HG02642 (cell line): Measurements from ENCODE around the gene ADGRG1.

Experiments used
- ATAC-seq: cut with Tn5 transposase; IDR thresholded peaks from one replicate; pipeline ENCODE4 v1.9.1; 2021; ENCODE audit warnings: mild to moderate bottlenecking; ENCODE audit not compliant: unreplicated experiment, poor library complexity

ADGRG1 gene

DNA sequence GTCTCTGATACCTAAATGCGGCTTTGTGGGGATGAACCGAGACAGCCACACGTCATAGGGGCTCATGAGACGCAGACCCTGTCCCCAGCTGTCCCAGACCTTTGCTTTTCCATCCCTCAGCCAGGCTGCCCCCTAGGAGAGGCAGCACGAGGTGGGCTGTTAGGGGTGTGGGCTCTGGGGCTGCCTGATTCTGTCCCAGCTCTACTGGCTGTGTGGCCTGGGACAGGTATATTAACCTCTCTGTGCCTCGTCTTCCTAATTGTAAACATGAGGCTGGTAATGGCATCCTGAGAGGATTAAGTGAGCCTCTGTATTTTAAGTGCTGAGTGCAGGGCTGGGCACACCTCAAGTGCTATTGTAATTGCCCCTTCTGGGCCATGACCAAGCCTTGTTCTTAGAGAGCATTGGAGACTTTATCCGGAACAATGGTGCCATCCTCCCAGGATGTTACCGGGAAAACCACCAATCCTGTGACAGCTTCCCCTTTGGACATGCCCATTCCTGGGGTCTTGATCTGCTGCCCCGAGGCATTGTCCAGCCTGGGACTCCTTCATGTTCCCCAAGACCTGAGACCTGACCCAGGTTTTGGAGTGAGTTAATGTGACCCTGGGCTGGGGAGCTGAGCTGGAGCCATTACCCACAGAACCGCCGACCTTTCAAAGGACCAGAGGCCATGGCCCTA is 5.1 kb downstream of the ADGRG1 start:
- no peak for ATAC-seq

DNA sequence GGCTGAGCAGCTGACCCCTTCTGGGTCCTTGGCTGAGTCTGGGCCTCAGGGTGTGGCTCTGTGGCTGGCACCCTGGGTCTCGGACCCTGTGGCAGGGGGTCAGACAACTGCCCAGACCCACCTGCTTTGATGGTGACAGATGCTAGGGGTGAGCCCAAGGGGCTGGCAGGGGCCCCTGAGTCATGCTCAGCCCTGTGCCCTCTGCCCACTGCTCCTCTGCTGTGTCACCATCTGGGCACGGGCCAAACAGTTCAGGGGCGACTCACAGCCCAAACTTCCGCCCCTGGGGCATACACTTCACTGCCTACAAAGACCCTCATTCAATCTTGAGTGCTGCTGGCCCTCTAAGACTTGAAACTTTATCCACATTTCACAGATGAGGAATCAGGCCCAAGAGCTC is 5.7 kb downstream of the ADGRG1 start:
- ATAC-seq, result no peak

DNA sequence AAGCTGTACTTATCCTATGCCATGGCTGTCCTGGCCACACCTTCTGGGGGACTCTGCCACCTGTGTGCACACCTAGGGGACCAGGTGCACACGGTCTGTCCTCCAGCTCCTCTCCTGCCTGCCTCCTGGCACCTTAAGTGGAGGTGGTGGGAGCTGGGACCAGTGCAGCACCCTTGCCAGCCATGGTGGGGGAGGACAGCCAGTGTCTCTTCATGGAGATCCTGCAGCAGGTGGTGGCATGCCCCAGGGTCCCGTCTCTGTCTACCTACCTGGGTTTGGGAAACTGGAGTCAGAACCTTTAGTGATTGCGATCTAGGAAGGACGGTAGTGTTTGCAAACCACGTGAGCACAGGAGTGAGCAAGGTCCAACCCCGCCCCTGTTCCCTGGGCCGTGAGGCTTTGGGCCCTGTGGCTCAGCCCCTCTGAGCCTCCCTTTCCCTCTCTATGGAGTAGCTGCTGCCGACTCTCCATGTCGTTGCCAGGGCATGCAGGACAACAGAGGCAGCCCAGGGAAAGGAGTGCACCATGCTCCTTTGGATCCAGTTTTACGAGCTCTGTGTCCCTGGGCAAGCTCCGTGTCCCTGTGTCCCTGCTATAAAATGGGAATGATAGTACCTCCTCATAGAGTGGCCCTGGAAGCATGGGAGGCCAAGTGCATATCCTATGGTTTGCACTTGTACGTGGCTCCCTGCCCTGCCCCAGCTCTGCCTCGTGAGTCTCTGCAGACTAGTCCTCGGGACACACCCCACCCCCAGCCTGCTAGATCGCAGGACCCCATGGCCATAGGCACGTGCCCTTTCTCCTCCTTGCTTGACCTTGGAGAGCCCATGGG is 7.1 kb downstream of the ADGRG1 start:
- no peak for ATAC-seq

DNA sequence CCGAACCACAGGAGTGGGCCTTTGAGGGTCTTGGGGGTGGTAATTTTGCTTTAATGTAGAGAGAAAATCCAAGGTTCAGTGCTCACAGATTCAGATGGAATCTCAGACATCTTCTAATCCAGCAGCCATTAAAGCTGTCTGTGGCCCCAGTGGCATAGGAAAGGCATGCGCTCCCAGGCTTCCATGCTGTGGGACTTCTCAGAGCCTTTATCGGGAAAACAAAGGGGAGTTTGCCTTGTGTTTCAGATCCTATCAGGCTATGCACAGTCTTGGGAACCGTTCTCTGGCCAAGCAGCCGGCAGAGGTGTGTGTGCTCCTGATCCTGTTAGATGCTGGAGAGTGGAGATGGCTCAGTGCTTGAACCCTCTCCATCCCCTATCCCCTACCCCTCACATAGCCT is 7.8 kb downstream of the ADGRG1 start:
- ATAC-seq, result no peak

DNA sequence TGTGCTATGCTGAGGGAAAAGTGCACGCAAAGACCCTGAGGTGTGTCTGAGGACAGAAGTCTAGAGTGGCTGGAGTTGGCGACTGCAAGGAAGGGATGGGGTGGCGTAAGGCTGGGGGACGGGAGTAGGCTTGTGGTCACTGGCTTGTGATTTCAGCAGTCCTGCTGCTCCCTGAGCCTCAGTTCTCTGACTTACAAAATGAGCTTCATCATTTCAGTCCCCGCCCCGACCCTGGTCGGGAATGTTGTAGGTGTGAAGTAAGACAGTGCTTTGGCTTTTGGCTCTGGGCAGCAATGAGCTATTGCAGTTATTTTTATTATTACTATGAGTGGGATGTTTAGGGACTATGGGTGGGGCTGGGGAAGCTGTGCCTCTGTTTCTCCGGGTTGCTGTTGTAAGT is 8.6 kb downstream of the ADGRG1 start:
- no peak for ATAC-seq

DNA sequence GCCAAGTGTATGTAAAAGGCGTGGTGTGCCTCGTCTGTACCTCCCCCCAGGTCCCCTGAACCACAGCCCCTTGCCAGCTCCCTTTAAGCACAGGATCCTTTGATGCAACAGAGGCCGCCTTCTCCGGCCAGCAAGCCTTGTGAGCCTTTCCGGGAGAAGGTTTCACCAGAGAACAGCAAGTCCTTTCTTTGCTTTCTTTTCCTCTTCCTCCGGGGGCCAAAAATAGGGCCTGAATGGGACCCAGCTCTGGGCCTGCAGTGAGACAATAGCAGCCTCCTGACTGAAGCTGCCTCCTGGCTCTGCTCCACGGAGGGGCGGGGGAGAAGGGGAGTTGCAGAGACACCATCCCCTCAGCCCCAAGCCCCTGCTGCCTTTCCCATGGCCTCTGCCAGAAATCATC is 9.0 kb downstream of the ADGRG1 start:
- ATAC-seq, result no peak

DNA sequence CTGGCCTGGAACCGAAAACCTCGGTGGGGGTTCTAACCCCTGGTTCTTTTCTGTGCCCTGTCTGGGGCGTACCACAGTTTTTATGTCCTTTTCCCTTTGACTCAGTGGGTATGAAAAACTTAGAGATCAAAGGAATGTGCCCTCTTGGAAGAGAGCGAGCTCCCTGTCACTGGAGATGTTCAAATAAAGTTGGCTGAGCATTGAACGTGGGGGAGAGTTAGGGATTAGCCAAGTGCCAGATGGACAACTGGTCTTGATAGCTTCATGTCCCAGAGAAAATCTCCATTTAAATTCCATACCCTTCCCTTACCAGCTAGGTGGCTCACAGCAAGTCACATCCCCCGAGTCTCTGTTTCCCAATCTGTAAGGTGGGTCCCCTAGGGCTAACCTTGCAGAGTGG is 9.5 kb downstream of the ADGRG1 start:
- no peak for ATAC-seq

DNA sequence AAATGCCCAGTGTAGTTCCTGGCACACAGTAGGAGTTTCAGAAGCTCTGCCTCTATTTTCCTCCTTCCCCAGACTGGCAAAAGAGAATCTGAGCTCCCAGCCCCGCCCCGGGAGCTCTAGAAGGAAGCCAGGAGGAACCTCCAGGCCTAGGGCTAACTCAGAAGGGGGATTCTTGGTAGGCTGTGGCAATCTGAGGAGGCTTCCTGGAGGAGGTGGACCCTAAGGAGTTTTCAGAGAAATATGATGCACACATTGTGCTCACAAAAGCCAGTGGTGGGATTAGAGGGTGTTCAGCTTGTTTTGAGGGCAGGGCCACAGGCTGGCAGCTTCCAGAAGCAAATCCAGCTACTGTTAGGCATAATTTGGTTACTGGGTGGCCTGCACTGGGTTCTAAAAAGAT is 10.0 kb downstream of the ADGRG1 start:
- no peak for ATAC-seq

DNA sequence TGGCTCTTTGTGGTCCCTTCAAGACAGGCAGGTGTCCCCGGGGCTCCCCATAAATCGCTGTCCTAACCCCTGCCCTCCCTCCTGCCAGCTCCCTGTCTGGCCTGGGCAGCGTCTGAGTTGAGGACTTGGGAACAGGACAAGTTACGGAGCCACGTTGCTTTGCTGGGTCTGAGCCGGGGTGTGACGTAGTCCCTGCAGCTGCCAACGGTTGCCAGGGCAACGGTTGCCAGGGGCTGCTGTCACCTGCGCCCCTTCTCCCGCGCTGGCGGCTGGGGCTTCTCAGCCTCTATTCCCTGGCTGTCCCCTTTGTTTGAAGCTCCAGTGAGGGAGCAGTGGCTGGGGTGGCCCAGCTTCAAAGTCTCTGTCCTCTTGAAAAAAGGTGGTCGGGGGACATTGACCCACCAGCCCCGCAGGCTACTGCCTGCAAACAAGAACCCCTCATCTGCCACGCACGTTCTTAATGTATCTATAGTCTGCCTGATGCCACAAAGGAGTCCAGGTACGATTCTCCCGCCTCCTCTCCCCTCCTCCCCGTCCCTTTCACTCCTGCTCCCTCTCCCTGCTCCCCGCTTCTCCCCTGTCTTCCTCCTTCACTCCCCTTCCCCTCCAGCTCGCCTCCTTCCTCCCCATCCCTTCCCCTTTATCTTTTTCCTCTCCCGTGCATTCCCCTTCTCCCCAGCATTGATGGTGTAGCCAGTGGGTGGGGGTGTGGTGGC is 10.9 kb downstream of the ADGRG1 start:
- ATAC-seq, result no peak

DNA sequence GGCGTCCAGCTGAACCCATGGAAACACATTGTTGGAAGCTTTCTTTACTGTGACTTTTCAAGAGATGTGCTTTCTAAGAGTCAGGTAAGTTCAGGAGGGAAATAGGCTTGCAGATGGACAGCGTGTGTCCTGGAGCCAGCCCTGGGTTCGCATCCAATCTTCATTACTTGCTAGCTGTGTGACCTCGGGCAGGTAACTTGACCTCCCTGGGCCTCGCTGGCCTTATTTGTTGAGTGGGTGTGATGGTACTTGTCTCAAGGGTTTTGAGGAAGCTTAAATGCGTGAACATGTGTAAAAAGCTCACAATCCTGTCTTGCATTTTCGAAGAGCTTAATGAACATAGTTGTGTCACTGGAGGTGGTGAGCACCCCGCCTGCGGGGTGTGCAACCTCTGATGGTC is 11.8 kb downstream of the ADGRG1 start:
- ATAC-seq, result no peak

DNA sequence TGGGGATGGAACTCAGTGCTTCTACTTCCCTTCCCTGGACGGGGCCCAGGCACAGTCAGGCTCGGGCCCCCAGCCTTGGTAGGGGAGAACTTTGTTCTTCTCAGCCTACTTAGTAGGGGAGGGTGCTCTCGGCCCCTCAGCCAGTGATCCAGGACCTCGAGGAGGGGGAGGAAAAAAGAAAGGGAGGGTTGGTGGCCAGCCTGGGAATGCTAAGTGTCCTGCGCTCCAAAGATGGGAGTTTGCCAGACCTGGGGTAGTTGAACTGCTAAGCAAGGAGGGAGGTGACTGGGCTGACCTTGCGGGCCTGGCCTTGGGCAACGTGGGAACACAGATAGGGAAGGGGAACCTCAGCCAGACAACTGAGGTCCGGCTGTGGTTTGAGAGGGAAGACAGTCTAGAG is 12.2 kb downstream of the ADGRG1 start:
- ATAC-seq, result no peak

DNA sequence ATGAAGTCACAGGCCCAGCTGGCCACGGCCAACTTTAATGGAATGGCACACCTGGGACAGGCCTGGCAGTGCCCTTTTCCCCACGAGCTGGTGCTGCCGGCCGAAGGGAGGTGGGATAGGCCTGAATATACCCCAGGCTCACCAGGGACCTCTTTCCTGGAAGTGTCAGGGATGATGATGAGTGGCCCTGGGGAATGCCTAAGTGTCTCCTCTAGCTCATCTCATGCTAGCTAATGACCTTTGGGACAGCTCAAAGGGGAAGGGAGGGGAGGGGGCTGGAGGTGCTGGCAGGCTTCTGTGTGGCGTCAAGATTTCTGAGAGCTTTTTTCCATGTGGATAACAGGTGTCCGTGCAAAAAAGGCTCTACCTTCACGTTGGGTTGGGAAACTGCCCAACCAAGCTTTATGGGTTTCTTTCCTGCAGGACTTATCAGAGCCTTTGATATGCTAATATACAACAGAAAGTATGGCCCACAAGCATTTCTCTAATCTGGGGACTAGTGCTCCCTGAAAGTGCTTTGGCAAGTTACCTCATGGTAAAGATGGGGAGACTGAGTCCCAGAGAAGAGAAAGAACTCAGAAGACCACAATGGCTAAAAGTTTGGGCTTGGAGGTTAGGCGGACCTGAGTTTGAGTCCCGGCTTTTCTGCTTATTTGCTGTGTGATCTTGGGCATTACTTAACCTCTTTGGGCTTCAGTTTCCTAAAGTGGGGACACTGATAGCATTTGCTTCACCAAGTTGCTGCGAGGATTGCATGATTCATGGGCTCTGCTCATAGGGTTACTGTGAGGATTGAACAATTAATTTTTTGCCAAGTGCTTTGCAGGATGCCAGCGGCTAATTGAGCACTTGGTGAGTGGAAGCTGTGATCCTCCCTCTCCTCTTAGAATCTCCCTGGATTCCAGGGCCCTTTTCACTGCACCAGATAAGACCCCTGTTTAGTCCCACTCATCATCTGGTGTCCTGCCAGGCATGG is 14.0 kb downstream of the ADGRG1 start:
- no peak for ATAC-seq

DNA sequence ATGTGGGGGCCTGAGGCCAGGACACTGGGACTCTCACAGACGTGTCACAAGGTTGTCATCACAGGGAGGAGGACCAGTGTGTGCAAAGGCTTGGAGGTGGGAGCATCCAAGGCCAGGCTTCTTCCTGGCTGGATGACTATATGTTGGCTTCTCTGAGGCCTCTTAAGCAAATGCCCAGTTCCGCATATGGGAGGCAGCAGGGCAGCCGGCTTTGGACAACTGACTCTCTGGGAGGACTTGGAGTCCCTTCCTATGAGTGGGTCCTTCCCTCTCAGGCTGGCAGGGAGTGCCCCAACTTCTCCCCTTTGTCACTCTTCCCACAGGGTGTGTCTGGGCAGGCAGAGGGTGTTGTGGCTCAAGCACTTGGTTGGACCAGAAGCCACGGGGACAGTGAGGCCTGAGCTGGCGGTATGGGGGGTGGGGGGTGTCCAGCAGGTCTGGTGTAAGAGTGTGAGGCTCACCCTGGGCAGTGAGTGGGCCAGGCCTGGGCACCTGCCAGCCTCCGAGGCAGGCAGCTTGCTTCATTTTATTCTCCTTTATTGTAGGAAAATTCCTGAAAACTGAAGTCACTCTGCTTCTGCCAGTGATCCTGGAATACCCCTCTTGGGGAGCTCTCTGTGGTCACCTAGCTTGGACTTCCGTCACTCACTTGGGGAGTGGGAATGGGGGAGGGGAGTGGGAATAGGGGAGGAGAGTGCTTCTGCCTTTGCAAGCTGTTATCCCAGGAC is 14.9 kb downstream of the ADGRG1 start:
- ATAC-seq, result no peak

DNA sequence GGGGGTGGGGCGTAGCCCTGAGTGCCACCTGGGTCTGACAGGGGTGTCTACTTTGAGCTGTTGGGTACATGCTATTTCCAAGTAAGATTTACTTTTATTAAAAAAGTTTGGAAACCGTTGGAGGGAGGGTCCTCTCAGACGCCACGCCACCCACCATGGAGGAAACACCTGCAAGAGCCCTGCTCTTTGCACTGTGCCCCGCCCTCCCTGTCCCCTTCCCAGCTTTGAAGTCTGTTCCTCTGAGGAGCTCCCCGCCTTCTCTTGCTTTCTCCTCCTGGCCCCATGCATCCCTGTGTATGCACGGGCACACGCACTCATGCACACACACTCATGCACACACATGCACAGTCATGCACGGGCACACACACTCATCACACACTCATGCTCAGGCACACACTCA is 15.5 kb downstream of the ADGRG1 start:
- no peak for ATAC-seq

DNA sequence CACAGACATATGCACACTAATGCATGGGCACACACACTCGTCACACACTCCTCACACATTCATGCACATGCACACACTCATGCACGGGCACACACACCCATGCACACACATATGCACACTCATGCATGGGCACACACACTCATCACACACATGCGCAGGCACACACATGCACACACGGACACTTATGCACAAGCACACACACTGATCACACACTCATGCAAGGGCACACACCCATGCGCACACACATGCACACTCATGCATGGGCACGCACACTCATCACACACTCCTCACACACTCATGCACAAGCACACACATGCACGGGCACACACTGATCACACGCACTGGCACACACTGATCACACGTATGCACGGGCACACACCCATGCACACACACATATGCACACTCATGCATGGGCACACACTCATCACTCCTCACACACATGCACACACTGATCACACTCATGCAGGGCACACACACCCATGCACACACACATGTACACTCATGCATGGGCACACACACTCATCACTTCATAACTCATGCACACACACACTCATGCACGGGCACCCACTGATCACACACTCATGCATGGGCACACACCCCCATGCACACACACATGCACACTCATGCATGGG is 16.1 kb downstream of the ADGRG1 start:
- no peak for ATAC-seq

DNA sequence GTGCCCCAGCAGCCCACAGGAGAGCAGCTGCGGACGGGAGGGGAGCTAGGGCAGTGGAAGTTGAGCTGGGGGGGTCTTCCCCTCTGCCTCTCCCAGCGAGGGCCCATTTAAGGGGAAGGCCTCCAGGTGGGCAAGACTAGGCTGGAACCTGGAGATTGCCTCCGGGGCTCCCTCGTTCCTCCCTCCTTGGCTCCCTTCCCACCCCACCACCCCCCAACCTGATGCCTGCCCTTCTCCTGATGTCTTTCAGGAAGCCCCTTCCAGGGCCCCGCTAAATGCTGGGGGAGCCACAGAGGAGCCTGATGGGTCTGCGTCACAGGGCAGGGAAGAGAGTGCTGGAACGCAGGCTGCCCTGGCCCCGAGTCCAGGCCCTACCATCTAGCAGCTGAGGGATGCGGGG is 16.7 kb downstream of the ADGRG1 start:
- ATAC-seq, result no peak

DNA sequence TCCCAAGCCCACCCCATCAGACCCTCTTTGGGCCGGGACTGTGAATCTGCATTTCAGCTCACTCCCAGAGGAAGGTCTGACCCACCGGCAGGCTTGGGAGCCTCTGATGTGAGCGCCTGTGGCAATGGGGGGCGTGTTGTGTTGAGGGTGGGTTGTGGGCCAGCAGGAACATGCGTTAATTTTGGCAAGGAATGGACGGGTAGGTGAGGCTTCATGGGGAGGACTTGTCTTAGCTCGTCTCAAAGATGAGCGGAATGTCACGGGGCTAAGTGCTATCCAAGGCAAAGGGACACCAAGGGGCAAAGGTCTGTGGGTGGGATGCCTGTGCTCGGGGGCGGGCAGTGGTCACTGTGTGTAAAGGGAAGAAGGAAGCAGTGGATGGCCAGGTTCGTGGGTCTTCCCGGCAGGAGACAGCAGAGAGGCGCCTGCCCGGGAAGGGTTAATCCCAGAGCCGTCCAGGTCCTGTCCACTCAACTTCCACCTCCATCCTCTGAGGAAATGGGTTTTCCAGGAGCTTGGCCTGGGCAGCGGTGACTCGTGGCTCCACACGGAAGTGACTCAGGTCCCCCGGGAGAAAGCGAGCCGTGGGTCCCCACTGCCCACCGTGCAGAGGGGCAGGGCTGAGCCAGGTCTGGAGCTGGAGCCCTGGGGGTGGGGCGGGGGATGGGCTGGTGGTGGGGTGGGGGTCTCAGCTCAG is 17.4 kb downstream of the ADGRG1 start:
- ATAC-seq, result no peak

DNA sequence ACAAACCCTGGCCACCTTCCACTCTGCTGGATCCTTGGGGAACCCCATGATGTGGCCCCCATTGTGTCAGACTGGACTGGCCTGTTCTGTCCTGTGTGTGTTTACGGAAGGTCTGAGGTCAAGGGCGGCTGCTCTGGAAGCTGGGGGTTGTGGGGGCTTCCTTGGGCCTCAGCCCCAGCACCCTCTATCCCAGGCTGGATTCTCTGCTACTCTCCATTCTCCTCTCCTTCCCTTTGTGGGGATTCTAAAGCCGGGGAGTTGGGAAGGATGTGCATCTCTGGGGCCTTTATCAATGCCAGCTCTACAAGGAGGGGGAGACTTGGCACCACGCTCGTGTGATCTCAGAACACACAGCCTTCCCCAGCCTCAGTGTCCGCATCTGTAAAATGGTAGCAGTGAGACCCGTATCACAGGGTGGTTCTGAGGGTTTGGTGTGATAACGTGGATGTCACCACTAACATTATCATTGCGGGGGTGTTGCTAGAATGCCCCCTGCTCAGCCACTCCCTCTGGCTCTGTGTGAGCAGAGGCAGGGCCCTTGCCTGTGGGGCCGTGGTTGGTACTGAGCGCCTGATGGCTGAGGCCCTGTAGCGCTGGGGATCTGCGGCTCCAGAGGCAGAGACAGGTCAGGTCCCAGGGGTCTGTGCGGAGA is 18.1 kb downstream of the ADGRG1 start:
- no peak for ATAC-seq
